CD1c-positive myeloid dendritic cell (primary cell): Measurements from ENCODE around the gene CKAP2L.

Experiments
- DNase-seq: peaks from one replicate; pipeline ENCODE4 v3.0.0-alpha.2; 2016; ENCODE audit errors: extremely low spot score

The CKAP2L gene

DNA sequence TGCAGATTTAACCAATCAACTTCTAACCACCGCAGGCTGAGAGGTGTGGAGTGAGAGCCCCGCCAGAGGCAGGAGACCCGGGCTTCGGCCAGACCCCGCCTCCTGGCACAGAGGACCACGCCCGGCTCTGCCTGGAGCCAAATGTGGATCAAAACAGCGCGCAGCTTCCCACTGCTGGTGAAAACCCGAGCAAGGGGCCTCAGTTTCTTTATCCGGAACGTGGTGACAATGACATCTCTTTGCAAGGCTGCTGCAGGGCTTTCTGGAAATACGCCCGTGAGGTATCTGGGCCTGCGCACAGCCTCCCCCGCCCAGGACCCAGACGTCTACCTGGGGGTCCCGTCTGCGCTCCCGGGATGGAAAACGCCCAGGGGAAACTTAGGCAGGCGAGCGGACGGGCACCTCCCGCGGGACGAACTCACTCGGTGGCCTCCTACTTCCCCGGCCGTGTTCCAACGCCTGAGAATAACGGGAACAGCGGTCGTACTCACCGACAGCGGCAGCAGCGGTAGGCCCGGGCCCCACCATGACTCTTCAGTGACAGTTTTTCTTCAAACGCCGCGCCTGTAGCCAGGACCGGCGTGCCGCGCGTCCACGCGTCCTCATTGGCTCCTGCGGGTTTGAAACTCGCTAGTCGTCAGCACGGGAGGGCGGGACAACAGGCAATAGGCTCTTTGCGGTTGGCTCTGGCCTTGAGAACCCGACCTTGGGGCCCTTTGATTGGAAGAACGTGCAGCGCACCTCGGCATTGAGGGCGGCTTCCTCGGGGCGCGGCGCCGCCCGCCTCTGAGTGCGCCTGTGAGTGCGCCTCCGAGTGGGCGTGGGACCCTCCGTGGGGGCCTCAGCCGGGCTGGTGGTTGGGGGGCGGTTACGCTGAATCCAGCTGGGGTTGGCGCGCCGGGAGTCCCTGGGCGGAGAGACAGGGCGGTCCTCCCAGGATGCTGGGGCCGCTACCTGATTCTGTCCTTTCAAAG is at the start of gene CKAP2L:
CKAP2L (minus strand) TSS at position 539 of the 974 bp plus-strand sequence; CDS start at position 528, 11 bp downstream.
- peak; percentile 98 for DNase-seq

- no peak for DNase-seq
These were observed 49.0 kb upstream of the CKAP2L start for GRCh38 chr2:112813280-112813966.

DNA sequence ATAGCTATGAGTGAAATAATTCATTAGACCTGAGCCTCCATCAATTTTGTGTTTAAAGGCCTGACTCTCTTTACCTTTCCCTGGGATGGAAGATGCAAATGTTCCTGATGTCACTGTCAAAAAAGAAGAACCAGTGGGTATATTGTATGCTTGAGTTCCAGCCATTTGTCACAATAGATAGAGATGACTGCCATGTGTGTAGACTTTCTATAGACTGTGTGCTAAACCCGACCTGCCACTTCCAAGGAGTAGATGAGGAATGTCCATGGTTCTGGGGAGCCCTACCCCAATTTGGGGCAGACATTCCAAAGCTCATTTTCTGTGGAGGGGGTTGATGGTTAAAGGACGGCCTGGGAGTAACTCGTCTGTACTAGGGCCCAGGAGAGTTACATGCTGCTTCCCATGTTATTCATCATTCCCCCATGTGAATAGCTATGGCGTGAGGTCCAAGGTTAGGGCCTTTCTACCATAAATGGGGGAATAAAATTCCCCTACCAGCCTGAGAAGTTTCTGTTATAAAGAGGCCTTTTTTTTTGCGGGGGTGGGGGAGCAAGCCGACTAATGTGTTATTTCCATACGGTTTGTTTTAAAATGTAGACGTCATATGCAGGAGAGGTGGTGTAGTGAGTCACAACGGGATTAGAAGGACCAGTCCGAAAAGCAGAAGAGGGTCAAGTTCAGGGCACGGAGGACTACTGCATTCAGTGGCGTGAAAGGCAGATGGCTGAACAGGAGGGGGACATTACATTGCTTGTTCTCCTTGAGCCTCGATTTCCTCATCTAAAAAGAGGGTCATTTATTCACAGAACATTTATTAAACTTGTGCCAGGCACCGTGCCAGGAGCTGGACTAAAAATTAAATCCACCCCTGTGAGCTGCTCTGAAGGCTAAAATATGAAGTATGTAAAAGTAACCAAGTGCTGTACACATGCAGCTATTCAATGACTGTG is 48.2 kb upstream of the CKAP2L start:
- DNase-seq: peak; percentile 48

DNA sequence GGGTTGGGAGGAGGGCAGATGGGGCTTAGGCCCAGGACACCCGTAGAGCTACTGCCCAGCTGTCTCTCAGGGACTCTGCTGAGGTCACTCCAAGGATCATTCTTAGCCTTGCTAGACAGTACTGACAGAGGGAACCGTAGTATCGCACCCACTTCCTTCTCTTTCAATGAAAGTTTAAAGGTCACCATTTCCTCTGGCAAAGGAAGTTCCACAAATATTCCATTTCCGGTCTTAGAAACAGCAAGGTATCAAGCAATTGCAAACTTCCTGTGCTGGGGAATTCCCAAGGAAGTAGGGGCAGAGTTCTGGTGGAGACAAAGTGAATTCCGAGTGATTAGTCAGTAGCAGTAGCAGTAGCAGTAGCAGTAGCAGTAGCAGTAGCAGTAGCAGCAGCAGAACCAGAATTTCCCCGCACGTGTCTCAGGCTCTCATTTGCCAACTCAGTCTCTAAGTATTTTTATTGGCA is 47.5 kb upstream of the CKAP2L start:
- peak; percentile 78 for DNase-seq

DNA sequence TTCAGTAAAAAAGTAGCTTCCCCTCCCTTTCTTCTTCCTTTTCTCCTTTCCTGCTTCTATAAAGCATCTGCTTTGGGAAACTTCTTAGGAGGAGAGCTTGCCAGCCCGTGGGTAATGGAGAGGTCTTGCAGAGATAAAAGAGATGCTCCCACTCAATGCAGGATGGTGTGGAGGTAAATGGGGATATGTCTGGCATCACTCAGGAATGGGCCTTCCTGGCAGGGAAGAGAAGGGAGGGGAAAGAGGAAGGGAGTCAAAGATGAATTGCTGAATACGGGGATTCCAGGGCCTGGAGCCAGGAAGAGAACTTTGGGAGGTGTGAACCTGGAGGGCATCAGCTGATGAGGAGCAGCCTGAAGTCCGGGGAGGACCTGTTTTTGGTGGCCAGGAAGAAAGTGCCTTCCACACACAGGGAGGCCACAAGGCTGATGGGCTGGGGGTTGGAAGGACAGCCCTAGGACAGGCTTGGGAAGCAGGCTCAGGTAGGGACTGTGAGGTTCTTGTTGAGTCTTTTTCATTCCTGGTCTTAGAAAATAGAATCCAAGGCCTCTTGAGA is 46.9 kb upstream of the CKAP2L start:
- no peak for DNase-seq

DNA sequence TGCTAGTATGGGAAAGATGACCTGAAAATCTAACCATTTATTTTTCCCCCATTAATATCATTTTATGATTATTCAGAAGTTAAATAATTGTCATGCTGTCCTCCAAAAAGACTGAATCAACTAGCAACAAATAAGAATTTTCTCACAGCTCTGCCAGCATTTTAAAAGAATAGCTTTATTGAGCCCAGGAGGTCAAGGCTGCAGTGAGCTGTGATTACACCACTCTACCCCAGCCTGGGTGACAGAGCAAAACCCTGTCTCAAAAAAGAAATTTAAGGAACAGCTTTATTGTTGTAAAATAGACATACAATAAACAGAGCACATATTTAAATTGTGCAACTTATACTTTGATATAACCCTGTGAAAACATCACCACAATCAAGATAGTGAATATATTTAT is 44.7 kb upstream of the CKAP2L start:
- no peak for DNase-seq

DNA sequence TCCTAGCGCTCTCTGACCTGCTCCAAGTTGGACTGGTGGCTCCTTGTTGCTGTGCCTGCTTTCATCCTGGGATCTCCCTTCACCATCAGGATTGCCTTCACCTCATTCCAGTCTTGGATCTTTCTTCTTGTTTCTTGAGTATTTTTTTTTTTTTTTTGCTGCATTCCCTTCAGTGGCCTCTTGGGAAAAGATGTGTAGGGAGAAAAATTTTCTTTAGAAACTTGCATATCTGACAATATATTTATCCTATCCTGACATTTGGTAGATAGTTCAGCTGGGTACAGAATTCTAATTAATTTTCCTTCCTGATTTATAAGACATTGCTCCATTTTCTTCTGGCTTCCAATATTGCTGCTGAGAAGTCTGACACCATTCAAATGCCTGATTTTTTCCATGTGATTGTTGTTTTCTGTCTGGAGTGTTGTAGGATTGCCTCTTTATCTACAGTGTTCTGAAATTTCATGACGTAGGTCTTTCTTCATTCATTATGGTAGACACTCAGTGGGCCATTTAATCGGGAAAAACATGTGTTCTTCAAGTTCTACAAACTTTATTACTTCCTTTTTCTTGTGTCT is 42.9 kb upstream of the CKAP2L start:
- no peak for DNase-seq

GRCh38 chr2:112805542-112805941 is 41.1 kb upstream of the CKAP2L start:
- DNase-seq: no peak

DNA sequence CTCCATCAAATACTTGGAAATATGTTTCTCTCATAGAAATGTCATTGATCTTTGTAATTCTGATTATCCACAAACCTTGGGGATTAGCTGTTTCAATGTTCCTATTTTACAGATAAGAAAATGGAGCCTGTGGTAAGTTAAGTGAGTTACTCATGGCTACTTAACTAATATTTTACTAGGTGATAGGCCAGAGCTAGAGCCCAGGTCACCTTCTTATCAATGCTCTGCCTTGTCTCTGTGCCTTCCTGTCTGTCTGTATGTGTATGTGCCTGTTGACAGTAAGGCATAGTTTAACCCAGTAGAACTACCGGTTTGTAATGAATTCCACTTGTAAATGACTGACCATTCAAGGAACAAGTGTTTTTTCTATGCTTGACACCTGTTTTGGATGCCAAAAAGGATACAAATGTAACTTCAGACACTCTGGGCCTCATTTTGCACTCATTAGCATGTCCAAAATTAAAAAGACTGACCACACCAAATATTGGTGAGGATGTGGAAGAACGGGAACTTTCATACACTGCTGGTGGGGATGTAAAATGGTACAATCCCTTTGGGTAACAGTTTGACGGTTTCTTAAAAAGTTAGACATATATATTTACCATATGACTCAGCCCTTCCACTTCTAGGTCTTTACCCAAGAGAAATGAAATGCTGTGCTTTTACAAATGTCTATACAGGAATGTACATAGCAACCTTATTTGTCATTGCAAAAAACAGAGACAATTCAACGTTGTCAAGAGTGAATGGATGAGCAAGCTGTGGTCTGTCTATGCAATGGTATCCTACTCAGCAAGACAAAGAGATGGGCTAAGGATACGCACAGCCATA is 39.5 kb upstream of the CKAP2L start:
- no peak for DNase-seq

- no peak for DNase-seq
These were observed 36.6 kb upstream of the CKAP2L start for GRCh38 chr2:112800881-112801583.

DNA sequence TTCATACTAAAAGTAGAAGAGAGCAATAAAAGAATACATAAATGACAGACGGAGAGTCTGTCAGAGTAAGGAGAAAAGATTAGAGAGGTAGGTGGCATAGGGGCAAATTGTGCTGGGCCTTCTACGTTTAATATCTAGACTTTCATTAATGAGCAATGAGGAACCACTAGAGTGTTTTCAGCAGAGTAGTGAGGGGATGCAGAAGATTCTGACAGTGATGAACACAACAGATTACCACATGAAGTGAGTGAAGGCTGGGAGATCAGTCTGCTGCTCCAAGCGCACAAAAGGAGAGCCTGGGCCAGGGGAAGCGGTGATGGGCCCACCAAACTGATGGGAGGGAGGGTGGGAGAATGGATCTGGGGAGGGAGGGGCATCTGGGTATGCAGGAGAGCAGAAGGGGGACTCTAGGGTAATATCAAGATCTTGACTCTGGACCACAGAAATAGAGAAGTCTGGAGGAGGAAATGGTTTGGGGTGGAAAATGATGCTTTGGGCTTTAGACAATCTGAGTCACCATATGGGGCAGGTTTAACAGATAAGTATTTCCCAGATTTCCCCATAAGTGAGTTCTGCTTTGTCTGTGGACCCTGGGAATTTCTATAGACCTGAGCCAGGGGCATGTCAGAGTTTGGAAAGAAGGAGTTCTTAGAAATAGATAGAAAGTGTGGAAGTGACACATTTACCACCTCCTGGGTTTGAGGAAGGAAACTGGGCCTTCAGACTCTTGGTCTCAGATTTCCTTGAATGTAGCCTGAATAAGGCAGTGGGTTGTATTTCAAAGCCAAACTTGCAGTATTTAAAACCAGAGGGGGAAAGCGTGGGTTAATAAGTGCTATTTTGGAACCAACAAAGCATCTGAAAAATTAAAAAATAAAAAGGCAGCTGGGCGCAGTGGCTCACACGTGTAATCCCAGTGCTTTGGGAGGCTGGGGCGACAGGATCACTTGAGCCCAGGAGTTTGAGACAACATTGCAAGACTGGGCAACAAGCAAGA is 34.9 kb upstream of the CKAP2L start:
- DNase-seq: peak; percentile 81

GRCh38 chr2:112796486-112796885 is 32.1 kb upstream of the CKAP2L start:
- no peak for DNase-seq

GRCh38 chr2:112795774-112796173 is 31.4 kb upstream of the CKAP2L start:
- peak; percentile 50 for DNase-seq

- DNase-seq: peak; percentile 18
These were observed 30.4 kb upstream of the CKAP2L start for GRCh38 chr2:112794841-112795240.

DNA sequence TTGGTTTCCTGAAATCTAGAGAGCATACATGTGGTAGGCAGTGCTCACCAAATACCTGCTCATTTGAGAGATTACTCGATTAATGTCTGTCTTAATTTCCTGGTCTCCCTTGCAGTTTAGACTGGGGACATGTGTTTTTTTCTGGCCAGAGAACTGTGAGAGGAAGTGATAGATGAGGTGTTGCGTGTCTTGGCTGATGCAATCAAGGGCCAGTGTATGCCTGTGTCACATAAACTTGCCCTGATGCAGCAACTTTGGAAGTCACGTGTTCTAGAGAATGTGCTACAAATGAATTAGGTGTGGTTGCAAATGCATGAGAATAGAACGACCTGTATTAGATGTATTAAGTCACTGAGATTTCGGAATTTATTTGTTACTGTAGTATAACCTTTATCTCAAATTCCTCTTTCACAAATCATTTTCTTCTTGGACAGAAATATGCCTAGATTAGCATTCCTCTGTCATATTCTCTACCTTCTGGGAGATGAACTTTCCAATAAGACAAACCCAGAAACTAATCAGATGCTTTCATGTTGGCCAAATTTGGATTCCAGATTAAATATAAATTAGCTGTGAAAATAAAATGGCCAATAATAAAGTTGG is 29.8 kb upstream of the CKAP2L start:
- DNase-seq: peak; percentile 94

GRCh38 chr2:112793449-112793978 is 29.1 kb upstream of the CKAP2L start:
- DNase-seq: peak; percentile 93

- no peak for DNase-seq
These were observed 28.0 kb upstream of the CKAP2L start for GRCh38 chr2:112792419-112792818.
